T follicular helper cell (primary cell): Measurements from ENCODE around the gene KRT80.

Experiments
- DNase-seq: peaks from one replicate; pipeline ENCODE4 v3.0.0-alpha.2; 2020; ENCODE audit warnings: low read depth

Gene KRT80

GRCh38 chr12:52210925-52211650, 19.3 kb upstream of the KRT80 start:
- no peak for DNase-seq

DNA sequence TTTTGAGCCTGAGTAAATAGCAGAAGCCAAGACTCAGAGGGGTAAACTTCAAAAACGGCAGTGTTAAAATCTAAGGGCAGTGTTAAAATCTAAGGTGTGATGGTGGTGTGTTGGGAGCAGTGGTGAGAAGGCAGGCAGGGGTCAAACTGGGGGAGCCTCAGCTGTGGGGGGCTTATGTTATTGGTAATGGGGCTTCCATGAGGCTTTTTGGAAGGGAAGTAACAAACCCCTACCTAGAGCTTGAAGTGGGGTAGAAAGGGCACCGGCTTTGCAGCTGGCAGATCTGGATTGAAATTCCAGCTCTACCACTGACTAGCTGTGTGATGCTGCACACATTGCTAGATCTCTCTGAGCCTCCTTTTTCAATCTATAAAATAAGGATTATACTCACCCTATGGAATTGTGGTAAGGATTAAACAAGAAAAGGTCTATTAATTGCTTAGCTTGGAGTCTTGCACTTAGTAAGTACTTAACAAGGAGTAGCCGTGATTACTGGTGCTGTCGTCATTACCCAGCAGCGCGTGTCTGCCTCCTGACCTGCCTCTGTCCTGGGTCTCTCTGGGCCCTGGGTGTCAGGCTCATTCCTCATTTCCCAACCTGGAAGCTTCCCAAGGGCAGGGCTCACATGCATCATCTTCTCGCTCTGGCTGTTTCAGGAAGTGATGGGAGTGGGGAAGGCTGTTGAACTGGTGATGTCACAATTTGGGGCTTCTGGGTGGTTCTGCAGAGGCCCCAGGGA, 18.5 kb upstream of the KRT80 start:
- no peak for DNase-seq

DNA sequence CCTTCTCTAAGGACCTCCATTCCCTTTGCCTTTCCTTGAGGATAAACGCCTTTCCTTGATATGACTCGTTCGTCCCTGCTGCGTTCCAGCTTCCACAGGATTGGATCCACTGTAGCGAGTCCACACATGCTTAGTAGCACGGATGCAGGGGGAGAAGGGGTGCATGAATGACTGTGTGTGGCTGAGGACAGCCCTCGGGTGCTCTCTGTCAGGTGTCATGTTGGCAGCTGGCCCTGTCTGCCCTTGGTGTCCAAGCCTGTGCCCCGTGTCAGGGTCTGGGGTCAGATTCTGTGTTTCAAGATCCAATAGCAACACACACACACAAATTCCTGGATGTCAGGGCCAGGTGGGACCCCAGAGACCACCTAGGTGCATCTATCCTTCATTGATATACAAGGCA, 17.5 kb upstream of the KRT80 start:
- no peak for DNase-seq

GRCh38 chr12:52208424-52209165, 16.8 kb upstream of the KRT80 start:
- no peak for DNase-seq

GRCh38 chr12:52207895-52208294, 16.1 kb upstream of the KRT80 start:
- DNase-seq: no peak

- no peak for DNase-seq
Measured at GRCh38 chr12:52207106-52207505, 15.3 kb upstream of the KRT80 start.

- DNase-seq: no peak
Measured at GRCh38 chr12:52206304-52207040, 14.7 kb upstream of the KRT80 start.

- no peak for DNase-seq
Measured at GRCh38 chr12:52205612-52206303, 13.9 kb upstream of the KRT80 start.

DNA sequence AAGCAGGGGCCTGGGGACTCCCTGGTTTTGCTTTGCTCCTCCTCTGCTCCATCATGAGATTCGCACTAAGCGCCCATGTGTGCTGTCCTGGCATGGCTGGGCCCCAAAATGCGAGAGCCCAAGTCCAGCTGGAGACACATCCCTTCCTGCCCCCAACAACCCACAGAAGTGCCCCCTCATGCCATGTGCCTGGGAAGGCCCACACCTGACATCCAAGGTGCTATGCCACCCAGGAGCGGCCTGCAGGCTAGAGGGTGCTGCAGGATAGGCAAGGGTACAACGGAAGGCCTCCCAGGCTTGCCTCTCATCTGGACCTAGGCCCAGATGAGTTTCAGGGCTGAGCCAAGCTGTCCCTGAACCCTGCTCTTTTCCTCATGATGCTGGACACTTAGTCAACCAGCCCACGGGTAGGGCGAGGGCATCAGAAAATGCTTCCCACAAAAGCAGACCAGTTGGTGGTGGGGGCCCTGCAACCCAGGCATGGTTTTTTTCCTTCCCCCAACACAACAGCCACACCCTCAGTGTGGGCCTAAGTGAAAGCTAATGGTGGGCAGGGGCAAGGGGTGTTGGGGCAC, 13.2 kb upstream of the KRT80 start:
- DNase-seq: no peak

DNA sequence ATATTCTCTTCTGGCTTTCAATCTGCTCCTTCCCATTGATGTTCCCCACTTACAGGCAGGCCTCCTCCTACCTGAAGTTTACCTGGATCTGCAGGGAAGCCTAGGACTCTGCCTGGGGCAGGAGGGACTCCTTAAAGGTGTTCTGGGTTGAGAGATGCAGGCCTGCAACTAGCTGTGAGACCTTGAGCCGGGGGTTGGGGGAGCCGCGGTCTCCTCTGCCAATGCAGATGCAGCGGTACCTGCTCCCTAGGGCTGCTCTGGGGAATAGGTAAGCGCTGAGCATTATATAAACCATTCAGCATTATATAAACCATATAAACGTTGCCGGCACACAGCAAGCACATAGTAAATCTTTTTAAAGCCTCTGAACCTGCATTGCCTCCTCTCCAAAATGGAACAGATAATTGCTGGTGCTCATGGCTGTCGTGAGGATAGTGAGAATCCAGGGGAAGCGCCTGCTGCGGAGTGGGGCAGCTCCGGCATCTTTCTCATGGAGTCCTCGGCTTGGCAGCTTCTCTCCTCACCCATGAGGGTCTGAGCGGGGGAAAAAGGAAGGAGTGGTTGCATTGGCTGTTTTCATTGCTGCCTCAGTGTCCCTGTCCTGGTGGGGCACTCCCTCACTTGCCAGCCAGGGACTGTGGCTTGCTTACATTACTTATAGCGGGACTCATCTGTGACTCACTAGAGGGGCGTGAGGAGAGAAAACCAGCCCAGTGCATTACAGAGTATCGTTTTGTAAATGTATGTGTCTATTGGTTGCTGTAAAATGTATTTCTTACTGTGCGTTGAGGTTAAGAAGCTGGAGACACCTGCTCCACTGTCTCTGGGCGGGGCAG, 12.5 kb upstream of the KRT80 start:
- DNase-seq: no peak

GRCh38 chr12:52203079-52203921, 11.5 kb upstream of the KRT80 start:
- DNase-seq: no peak

DNA sequence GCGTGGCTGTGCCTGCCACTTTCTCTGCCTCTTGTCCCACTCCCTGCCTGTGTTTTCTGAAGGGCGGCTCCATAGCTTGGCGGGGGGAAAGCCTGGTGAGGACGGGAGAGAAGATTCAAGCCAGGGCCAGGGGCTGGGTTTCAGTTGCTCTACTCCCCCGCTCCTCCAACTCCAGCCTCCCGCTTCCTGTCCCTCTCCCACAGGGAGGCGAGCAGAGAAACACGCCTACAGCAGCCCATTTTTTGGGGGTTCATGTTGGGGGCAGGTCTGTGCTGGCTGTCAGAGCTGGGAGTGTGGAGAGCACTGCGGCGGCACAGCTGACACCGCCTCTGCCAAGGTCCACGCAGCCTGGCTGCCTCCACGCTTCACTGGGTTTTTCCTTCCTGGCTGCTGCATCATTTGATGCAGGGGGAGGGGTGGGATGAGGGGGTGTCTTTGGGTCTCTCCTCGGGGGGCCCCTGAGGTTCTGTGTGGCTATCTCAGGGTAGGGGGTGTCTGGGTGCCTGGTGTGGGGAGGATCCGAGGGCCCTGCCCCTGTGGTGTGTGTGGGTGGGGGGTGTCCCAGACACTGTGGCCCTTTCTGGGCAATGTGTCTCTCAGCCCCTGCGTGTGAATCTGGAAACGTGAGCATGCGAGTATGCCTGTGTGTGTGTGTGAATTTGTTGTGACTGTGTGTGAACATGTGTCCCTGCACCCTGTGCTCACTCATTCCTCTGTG, 10.7 kb upstream of the KRT80 start:
- DNase-seq: no peak

DNA sequence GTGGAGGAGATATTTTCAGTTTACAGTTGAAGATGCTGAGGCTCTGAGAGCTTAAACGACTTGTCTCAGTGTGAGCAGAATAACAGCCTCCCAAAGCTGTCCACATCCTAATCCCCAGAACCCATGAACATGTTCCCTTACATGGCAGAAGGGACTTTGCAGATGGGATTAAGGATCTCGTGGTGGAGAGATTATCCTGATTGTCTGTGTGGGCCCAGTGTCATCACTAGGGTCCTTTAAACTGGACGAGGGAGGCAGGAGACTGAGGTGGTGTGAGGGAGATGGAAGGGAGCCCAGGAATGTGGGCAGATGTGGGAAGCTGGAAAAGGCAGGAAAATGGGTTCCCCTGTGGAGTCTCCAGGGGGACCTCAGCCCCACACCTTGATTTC, 9.6 kb upstream of the KRT80 start:
- DNase-seq: no peak

GRCh38 chr12:52200781-52201450, 9.1 kb upstream of the KRT80 start:
- no peak for DNase-seq

- DNase-seq: no peak
Measured at GRCh38 chr12:52200086-52200780, 8.4 kb upstream of the KRT80 start.

GRCh38 chr12:52199294-52199919, 7.6 kb upstream of the KRT80 start:
- no peak for DNase-seq
